Keratinocyte (primary cell): ENCODE measurements around the gene TLL2.

Experiments
- CTCF ChIP-seq, 3 experiments: IDR thresholded peaks in 1 of 3; conservative IDR thresholded peaks in 1 of 3; optimal IDR thresholded peaks in 1 of 3; 2 replicates in 2 of 3; 3 replicates in 1 of 3; pipeline versions ENCODE3 to v1.5.1; 2011; ENCODE audit warnings: low read length in 3 of 3, mild to moderate bottlenecking in 3 of 3, moderate library complexity in 2 of 3, control low read depth in 1 of 3, inconsistent platforms in 1 of 3; ENCODE audit not compliant: insufficient read depth in 2 of 3; ENCODE audit errors: extremely low read depth in 1 of 3
- EZH2 ChIP-seq: IDR thresholded peaks from one replicate; pipeline ENCODE4 v1.6.1; 2012; ENCODE audit warnings: inconsistent platforms, mild to moderate bottlenecking, low read length, moderate library complexity

- no peak for TF ChIP-seq CTCF (optimal IDR thresholded peaks at IDR 0.05 in 1 of 3, IDR thresholded peaks at IDR 0.05 in 1 of 3, conservative IDR thresholded peaks at IDR 0.05 in 1 of 3; ENCODE audit: extremely low read depth in 1 of 3, insufficient read depth in 2 of 3, low read length in 3 of 3)
- no peak for TF ChIP-seq EZH2
These were observed 154.1 kb downstream of the TLL2 start for GRCh38 chr10:96359616-96360015.
